ENCODE data around the gene PCDHGC5.

PCDHGC5 gene

DNA sequence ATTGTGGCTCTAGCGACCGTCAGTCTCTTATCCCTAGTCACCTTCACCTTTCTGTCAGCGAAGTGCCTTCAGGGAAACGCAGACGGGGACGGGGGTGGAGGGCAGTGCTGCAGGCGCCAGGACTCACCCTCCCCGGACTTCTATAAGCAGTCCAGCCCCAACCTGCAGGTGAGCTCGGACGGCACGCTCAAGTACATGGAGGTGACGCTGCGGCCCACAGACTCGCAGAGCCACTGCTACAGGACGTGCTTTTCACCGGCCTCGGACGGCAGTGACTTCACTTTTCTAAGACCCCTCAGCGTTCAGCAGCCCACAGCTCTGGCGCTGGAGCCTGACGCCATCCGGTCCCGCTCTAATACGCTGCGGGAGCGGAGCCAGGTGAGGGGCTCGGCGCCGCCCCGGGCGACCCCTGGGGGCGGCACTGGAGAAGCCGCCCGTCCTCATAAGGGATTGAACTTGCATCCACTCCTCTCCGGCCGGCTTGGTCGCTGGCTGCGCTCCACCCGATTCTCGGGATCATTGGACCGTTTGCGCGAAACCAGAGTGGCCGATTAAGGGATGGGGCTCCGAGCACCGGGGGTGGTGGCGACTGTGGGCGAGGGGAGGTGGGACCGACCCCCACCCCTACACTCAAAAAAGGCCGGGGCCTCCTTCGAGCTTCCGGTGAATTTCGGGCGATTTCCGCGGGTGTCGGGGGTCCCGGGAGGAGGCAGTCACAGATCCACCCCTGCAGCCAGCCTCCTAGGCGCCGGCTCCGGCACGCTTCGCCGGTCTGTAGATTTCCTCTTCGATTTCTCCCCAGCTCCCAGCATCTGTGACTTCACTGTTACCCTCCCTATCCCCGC lies 2.7 kb downstream of the PCDHGC5 start:
- no peak for DNase-seq

DNA sequence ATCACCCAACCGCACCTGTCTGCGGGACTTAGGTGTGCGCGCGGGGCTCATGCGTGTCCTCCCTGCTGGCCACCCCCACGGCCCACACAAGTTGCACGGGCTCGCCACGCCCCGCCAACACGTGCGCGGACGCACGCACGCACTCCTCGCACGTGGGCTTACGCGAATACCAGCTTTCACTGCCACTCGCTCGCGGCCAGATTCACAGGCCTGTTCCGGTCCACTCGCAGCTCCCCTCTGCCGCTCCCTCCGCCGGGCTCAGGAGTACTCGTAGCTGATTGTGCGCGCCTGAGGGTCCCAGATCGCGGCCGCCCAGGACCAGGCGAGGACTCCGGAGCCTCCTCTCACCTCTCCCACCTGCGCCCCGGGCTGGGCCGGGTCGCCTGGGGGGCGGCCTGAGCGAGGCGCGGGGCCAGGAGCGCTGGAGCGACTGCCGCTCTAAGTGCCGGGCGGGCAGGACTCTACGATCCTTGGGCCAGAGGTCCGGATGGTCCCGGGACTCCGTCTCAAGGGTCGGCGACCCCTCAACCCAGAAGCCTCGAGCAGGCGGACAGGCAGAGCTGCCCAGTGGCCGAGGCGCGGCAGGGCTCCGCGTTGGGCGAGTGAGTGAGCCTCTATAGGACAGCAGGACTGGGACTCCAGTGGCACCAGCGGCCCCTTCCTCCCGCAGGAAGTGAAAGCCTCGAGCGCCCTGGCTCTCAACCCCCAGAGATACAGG lies 3.4 kb downstream of the PCDHGC5 start:
- no peak for DNase-seq

DNA sequence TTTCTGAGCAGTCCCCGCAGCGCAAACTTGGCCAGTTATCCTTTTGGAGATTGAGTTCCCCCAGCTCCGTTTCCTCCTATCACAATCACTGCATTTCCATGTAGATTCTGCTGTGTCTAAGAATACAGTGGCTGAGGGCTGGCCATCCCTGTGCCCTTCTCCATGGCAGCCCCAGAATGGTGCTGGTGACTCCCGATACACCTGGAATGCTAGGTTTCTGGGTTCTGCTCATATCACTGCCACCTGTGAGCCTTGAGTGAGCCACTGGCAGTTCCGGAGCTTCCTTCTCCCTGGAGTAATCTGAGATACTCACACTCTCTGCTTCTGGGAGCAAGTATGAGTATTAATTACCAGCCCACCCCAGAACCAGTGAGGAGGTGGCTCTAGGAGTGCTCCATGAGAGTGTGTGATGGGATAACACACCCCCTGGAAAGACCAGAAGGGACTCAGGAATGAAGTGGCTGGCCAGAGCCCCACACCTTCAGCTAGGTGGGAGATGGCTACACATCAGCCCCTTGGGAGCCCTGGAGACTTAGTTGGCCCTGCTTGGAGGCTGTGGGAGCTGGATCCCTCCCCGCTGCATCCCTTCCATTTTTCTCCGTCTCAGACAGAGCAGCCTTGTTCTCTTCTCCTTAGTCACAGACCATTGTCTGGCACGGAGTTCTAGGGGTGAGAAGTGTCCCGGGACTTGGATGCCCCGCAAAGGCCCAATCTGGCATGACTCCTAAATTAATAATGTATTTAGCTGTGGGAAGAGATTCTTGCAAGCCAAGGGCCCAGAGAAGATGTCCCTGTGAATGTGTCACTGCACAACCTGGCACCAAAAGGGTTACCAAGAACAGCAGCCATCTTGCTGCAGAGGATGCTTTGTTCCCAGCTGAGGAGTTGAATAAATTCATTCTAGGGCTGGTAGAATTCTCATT lies 4.9 kb downstream of the PCDHGC5 start:
- DNase-seq, result no peak

DNA sequence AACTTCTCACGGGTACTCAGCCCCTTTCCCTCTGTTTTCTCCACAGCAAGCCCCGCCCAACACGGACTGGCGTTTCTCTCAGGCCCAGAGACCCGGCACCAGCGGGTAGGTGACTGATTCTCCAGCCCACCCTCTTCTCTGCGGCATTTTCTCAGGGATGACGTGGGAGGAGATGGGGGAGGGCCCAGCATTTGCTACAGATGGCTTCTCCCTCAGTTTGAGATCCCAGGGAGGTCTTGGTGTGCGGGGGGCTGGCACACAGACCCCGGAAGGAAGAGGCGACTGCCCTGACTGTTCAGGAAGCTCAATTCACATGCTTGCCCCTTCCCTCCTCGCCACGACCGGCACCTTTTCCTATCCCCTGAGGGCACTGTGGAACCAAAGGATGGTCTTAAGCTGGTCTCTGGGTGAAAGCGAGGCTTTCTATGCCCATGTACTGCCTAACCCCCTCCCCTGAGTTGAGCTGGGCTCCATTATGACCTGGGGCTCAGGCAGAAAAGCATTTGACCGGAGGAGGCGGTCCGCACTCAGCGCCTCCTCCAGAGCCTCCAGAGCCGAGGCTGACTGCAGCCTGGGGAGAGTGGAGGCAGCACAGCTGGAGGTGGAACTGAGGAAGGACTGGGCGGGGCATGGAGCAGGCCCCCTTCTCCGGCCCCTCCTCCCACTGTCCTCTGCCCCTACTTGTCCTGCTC lies 6.0 kb downstream of the PCDHGC5 start:
- no peak for DNase-seq

DNA sequence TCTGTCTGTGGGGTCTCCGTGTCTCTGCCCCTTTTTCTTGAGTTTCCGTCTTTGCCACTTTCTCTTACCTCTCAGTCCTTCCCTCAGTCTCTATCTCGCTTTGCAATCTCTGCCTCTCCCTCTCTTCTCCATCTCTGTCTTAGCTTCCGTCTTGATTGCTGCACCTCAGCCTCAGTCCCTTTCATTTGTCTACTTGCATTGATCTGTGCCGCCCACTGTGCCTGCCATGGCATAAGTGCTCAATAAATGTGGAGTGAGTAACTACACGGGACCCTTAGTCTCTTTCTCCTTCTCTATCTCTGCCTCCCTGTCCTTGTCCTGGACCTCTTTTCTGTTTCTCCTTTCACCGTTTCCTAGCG lies 6.6 kb downstream of the PCDHGC5 start:
- DNase-seq, result no peak

DNA sequence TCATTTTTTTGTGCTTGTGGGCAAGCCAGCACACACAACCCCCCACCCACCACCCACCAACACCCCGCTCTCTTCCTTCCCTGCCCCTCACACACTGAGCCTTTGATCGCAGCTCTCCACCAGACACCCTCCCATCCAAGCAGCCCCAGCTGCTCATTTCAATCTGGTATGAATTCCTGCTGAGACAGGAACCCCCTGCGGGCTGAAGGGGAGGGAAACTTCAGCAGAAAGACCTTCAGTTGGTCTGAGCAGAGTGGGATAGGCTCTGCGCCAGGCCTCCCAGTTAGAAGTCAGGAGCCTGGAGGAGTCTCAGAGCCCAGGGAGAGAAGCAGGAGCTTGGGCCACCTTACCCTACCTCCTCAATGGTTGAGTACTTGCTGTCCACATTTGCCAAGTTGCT lies 7.2 kb downstream of the PCDHGC5 start:
- no peak for DNase-seq

DNA sequence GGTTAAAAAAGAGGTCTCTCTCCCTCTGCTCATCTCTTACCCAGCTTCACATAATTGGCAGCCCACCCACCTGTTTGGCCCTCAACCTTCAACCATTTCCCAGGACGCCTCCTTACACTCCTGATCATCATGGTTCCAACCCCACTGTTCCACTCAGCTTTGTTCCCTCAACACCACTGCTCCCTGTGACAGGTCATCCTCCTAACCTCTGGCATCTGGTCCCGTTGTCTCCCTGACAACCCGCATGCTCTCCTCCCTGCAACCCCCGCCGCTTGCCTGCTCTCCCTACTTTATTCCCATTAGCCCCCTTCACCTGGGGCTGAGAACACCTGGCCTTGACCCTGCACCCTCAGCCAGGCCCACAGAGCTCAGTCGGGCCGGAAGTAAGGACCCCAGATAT lies 12.9 kb downstream of the PCDHGC5 start:
- no peak for DNase-seq

DNA sequence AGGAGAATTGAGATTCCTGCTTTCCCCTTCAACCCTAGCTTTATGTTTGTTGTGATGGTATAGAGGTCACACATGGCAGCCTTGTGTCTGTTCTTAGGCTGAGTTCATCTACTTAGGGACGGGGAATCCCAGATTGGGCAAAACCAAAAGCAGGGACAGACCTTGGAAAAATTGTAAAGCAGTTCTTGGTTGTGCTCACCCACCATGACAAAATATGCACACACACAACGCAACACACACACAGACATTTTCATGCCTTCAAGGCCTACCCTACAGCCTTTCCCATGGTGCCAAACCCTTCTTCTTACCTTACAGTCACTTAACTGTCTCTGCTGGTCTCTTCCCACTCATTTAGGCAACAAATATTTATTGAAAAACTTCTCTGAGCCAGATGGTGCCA lies 14.8 kb downstream of the PCDHGC5 start:
- no peak for DNase-seq

DNA sequence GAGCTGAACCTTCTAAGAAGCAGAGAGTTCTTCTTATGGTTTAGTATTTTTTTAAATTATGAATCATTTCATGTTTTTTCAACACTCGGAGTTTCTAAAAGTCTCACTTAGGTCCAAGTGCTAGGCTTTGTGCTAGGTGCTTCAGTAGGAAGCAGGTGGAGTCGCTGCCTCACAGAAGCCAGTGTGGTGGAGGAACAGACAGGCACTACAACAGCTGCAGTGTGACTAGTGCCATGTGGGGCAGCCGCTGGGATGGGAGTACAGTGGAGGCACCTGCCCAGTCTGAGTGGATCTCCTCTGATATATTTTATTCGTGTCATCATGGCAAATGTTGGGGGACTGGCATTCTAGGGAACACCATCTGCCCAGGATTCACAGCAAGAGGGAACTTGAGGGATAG lies 15.3 kb downstream of the PCDHGC5 start:
- DNase-seq, result no peak

DNA sequence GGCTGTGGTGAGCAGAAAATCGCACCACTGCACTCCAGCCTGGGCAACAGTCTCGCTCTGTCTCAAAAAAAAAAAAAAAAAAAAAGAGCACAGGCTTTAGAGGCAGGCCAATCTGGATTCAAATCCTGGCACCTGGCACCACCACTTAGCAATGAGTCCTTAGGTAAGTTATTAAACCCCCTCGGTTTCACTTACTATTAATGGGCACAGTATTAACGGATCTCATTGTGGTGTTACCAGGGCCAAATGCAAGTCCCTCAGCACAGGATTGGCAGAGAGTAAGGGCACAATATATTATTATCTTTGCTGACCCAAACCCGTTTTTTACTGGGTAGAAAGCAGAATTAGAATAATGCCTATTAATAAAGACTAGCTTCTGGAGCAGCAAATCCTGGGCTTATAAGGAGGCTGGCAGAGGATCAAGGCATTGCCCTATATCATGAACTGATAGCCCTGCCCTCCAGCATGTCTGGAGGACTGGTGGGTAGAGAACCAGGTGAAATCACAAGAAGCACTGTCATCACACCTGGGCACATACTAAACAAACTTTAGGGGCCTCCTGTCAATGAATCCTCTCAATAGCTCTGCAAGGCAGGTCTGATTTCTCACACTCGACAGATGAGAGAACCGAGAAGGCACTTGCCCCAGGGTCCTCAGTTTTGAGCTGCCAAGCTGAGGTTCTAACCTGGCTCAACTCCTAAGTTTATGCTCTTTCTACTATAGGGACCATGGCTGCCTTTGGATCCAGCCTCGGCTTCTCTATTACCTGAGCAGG lies 17.7 kb downstream of the PCDHGC5 start:
- DNase-seq, result no peak

DNA sequence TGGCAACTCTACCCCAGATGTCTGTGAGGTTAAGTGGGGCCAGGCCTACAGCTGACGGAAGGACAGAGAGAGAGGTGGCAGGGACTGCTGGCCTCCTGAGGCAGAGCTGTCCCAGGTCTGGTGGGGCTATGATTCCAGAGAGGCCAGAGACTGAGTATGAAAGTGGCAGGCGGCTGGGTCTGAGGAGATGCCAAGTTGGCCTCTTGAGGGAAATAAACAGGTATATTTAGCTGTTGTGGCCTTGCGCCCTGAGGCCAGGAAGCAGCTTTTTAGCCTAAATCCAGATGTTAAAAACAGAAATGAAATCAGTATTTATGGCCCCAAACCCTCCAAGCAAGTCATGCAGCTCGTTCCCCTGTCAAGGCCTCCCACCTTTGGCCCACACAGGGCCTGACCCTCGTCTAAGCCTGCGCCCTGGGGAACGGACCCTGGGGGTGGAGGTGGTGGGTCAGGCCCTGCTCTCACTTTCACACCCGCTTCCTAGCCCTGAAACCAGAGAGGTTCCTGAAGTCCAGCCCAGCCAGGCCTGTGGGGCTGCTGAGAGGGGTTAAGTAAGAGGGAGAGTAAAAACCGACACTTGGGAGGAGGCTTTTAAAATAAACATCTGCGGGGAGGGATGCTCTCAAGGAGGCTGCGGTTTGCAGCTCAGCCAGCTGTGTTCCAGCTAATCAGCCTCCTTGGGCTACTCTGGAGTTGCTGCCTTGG lies 18.7 kb downstream of the PCDHGC5 start:
- no peak for DNase-seq

DNA sequence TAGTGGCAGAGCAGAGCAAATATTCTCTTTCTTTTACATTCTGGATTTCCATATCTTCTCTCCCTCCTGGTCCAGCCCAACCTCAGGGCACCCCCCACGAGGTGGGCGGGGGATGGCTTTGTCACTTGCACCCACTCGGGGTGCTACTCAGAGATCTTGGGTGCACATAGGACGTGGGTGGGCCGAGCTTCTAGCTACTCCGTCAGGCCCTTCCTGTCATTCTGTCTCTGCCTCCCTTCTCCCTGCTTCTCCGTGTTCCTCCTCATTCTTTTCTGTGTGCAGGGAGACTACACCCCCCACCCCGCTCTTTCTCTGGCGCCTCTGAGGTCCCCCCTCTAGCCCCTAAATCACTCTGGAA lies 19.5 kb downstream of the PCDHGC5 start:
- no peak for DNase-seq

DNA sequence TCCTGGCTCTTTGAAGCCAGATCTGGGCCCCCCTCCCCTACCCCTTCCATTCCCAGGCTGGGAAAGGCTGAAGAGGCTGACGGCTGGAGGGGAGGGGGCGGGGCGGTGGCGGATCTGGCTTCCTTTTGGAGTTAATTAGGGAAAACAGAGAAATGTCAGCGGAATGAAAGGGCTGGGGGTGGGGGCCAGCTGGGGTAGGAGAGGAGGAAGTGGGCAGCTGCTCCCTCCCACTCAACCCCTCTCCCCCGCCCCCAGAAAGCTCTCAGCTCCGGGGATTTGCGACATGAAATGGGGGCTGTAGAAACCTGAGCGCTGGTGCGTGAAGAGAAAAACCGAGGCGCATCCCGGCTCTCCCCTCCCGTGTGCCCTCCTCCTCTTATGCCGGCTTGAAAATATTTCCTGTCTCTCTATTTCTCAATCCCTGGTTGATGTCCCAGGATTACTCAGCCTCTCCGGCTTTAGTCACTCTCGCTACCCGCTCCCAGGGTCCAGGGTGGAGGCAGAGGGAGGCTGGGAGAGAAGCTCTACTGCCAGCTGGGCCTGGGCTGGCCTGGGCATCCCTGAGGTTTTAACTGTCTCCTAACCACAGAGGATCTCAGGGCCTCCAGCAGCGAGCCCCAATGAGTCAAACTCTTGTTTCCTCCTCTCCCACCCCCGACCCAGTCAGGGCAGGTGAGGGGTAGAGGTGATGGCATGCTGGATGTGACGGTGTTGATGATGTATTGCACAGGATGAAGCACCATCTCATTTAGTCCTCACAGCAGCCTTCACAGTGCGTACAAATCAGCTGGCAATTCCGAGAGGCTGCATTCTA lies 20.1 kb downstream of the PCDHGC5 start:
- no peak for DNase-seq

DNA sequence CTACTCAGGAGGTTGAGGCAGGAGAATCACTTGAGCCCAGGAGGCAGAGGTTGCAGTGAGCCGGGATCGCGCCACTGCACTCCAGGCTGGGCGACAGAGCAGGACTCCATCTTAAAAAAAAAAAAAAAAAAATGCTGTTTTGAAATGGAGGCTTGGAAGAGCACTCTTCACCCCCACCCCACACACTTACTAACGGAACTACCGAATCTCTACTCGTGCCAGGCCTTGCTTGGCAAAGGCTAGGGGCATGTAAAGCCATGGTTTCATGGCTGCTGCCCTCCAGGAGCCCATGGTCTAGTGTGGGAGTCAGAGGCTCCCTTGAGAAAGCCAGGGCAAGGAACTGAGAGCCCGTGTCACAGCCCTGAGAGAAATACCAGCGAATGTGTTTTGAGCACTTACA lies 21.3 kb downstream of the PCDHGC5 start:
- no peak for DNase-seq

DNA sequence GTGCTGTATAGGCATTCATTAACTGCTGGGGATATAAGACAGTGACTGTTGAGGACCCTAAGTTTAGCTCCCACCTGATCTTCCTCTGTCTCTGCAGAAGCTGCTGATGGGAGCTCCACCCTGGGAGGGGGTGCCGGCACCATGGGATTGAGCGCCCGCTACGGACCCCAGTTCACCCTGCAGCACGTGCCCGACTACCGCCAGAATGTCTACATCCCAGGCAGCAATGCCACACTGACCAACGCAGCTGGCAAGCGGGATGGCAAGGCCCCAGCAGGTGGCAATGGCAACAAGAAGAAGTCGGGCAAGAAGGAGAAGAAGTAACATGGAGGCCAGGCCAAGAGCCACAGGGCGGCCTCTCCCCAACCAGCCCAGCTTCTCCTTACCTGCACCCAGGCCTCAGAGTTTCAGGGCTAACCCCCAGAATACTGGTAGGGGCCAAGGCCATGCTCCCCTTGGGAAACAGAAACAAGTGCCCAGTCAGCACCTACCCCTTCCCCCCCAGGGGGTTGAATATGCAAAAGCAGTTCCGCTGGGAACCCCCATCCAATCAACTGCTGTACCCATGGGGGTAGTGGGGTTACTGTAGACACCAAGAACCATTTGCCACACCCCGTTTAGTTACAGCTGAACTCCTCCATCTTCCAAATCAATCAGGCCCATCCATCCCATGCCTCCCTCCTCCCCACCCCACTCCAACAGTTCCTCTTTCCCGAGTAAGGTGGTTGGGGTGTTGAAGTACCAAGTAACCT lies 22.1 kb downstream of the PCDHGC5 start:
- no peak for DNase-seq

DNA sequence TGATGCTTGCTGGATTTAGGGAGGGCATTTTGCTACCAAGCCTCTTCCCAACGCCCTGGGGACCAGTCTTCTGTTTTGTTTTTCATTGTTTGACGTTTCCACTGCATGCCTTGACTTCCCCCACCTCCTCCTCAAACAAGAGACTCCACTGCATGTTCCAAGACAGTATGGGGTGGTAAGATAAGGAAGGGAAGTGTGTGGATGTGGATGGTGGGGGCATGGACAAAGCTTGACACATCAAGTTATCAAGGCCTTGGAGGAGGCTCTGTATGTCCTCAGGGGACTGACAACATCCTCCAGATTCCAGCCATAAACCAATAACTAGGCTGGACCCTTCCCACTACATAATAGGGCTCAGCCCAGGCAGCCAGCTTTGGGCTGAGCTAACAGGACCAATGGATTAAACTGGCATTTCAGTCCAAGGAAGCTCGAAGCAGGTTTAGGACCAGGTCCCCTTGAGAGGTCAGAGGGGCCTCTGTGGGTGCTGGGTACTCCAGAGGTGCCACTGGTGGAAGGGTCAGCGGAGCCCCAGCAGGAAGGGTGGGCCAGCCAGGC lies 23.0 kb downstream of the PCDHGC5 start:
- DNase-seq, result no peak

DNA sequence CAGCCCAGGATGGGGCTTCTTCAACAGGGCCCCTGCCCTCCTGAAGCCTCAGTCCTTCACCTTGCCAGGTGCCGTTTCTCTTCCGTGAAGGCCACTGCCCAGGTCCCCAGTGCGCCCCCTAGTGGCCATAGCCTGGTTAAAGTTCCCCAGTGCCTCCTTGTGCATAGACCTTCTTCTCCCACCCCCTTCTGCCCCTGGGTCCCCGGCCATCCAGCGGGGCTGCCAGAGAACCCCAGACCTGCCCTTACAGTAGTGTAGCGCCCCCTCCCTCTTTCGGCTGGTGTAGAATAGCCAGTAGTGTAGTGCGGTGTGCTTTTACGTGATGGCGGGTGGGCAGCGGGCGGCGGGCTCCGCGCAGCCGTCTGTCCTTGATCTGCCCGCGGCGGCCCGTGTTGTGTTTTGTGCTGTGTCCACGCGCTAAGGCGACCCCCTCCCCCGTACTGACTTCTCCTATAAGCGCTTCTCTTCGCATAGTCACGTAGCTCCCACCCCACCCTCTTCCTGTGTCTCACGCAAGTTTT lies 23.6 kb downstream of the PCDHGC5 start:
- no peak for DNase-seq

DNA sequence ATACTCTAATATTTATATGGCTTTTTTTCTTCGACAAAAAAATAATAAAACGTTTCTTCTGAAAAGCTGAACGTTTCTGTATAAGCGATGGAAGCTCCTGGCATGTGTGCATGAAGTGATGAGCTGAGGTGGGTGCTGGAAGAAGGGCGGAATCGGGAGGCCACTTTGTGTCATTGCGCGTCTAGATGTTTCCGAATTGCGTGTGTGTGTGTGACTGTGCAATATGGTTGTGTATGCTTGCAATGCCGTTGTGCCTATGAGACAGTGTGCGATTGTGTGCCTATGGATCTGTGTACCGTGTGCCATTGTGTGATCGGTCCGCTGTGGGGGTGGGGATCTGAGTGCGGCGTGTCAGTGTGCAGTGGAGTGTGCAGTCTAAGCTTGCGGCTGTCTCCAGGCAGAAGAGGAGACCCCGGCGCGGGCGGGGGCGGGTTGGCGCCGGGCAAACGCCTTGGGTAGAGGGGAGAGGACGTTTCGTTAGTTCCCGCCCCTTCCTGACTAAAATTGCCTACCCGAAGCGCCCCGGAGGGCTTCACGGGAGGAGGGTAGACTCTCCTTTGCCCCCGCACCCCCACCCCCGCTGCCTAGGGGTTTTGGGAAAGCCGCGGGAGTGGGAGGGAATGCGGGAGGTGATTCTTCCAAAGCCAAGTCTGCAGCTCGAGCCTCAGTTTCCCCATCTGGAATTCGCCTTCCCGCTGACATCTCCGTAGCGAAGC lies 24.2 kb downstream of the PCDHGC5 start:
- no peak for DNase-seq
